NB4 (cell line): Measurements from ENCODE around the gene LSAMP.

ENCODE experiments used
- CTCF ChIP-seq: IDR thresholded peaks from one replicate; pipeline ENCODE4 v1.5.1; 2012; ENCODE audit warnings: low read depth, low read length
- POLR2A ChIP-seq: IDR thresholded peaks from 2 replicates; pipeline ENCODE4 v1.6.1; 2011; ENCODE audit warnings: mild to moderate bottlenecking; ENCODE audit not compliant: insufficient read length; ENCODE audit errors: extremely low read depth

- TF ChIP-seq CTCF = no peak
- TF ChIP-seq POLR2A = no peak
Observed at GRCh38 chr3:116426036-116426435, 19.3 kb downstream of the LSAMP start.
